Neural cell (in vitro differentiated cells): ENCODE measurements around the gene CNTNAP2.

ENCODE experiments used
- CTCF ChIP-seq: fragments of 450-650 bp; IDR thresholded peaks from 2 replicates; pipeline ENCODE4 v1.5.1; 2014; ENCODE audit warnings: antibody characterized with exemption, mild to moderate bottlenecking, moderate library complexity; ENCODE audit not compliant: poor library complexity, severe bottlenecking
- EP300 ChIP-seq: fragments of 450-650 bp; conservative IDR thresholded peaks from 2 replicates; pipeline ENCODE4 v1.6.1; 2014; ENCODE audit warnings: antibody characterized with exemption, mild to moderate bottlenecking, moderate library complexity; ENCODE audit not compliant: poor library complexity, severe bottlenecking
- EZH2 ChIP-seq: fragments of 200-600, 300-800 bp; shearing (Covaris generic), sonication (generic); IDR thresholded peaks from 2 replicates; pipeline ENCODE4 v1.6.1; 2014; ENCODE audit warnings: antibody characterized with exemption, low read length, borderline replicate concordance, mild to moderate bottlenecking; ENCODE audit not compliant: insufficient read depth, poor library complexity, severe bottlenecking
- POLR2AphosphoS5 ChIP-seq: IDR thresholded peaks from 2 replicates; pipeline ENCODE4 v1.6.1; 2012
- RAD21 ChIP-seq: fragments of 450-650 bp; conservative IDR thresholded peaks from 2 replicates; pipeline ENCODE4 v1.6.1; 2014; ENCODE audit warnings: antibody characterized with exemption, mild to moderate bottlenecking, moderate library complexity
- REST ChIP-seq: IDR thresholded peaks from 2 replicates; pipeline ENCODE4 v1.6.1; 2012; ENCODE audit warnings: borderline replicate concordance
- TAF1 ChIP-seq: IDR thresholded peaks from 2 replicates; pipeline ENCODE4 v1.6.1; 2012; ENCODE audit warnings: low read depth

- no peak for TF ChIP-seq CTCF
- no peak for TF ChIP-seq EP300
- TF ChIP-seq POLR2AphosphoS5, result no peak
- TF ChIP-seq REST, result no peak
- no peak for TF ChIP-seq EZH2
- no peak for TF ChIP-seq TAF1
- no peak for TF ChIP-seq RAD21
These were observed 32.5 kb upstream of the CNTNAP2 start for GRCh38 chr7:146084086-146084485.
